WTC11 (cell line): Measurements from ENCODE around the gene NARS2. TPM values are rescaled to one million over a fixed set of nuclear protein-coding genes. Genes with fewer than 3 reads are reported as not detected.
A peak's percentile ranks its signal among the peaks of the same experiment; 100 is the strongest.
"Not testable (repeated sequence)": the region's sequence is repeated elsewhere in the genome, so short reads cannot be mapped to it uniquely, and the experiment has no call there.

Experiments
- ATAC-seq: fragments of 200-7000 bp; cut with Tn5 transposase; 2 replicates; pipeline ENCODE4 v1.10.0; 2021; ENCODE audit warnings: mild to moderate bottlenecking, moderate library complexity
- CTCF ChIA-PET: fragments of 300-600 bp; sonication (Branson Sonifier 250); formaldehyde crosslinking; loops from one replicate; lab custom pipeline; 2021; ENCODE audit warnings: antibody characterized with exemption; lab: Charles Lee
- POLR2A ChIA-PET: fragments of 350-600 bp; sonication (Branson Sonifier 250); formaldehyde crosslinking; loops from one replicate; lab custom pipeline; 2021; ENCODE audit warnings: antibody characterized with exemption; lab: Charles Lee
- DNase-seq: peaks from one replicate; pipeline ENCODE4 v3.0.0; 2021; ENCODE audit warnings: low spot score
- H3K27ac Mint-ChIP-seq: 2 replicates; pipeline ENCODE4 v1.8.0; 2021; ENCODE audit warnings: mixed read lengths
- H3K27me3 Mint-ChIP-seq: 2 replicates; pipeline ENCODE4 v1.8.0; 2021; ENCODE audit warnings: low read depth, mild to moderate bottlenecking, moderate library complexity, mixed read lengths
- H3K36me3 Mint-ChIP-seq: 2 replicates; pipeline ENCODE4 v1.8.0; 2021; ENCODE audit warnings: mixed read lengths
- H3K4me1 Mint-ChIP-seq: 2 replicates; pipeline ENCODE4 v1.8.0; 2022; ENCODE audit warnings: mixed read lengths
- H3K4me3 Mint-ChIP-seq: 2 replicates; pipeline ENCODE4 v1.8.0; 2021; ENCODE audit warnings: mild to moderate bottlenecking, moderate library complexity, mixed read lengths
- H3K9me3 Mint-ChIP-seq: 2 replicates; pipeline ENCODE4 v1.8.0; 2021; ENCODE audit warnings: mixed read lengths
- ETV6 ChIP-seq: sonication (generic); formaldehyde crosslinking; IDR thresholded peaks from 2 replicates; pipeline ENCODE4 v1.8.1; 2022; ENCODE audit warnings: mild to moderate bottlenecking, missing genetic modification reagents
- GABPB1 ChIP-seq: sonication (generic); formaldehyde crosslinking; IDR thresholded peaks from 2 replicates; pipeline ENCODE4 v1.8.1; 2023; ENCODE audit warnings: mild to moderate bottlenecking, missing genetic modification reagents
- JUN ChIP-seq: sonication (generic); formaldehyde crosslinking; IDR thresholded peaks from 2 replicates; pipeline ENCODE4 v1.8.0; 2023; ENCODE audit warnings: mild to moderate bottlenecking, missing genetic modification reagents
- MYBL2 ChIP-seq: sonication (generic); formaldehyde crosslinking; IDR thresholded peaks from 2 replicates; pipeline ENCODE4 v1.8.1; 2023; ENCODE audit warnings: mild to moderate bottlenecking, moderate library complexity, missing genetic modification reagents
- NFYB ChIP-seq: sonication (generic); formaldehyde crosslinking; conservative IDR thresholded peaks from 2 replicates; pipeline ENCODE4 v1.8.0; 2022; ENCODE audit warnings: low read depth, missing genetic modification reagents
- NR3C1 ChIP-seq: sonication (generic); formaldehyde crosslinking; conservative IDR thresholded peaks from 2 replicates; pipeline ENCODE4 v1.8.1; 2023; ENCODE audit warnings: low read depth, mild to moderate bottlenecking, missing genetic modification reagents
- RELA ChIP-seq: sonication (generic); formaldehyde crosslinking; IDR thresholded peaks from 2 replicates; pipeline ENCODE4 v1.8.1; 2022; ENCODE audit warnings: missing genetic modification reagents, mild to moderate bottlenecking, borderline replicate concordance
- SOX15 ChIP-seq: fragments of 250-450 bp; sonication (Bioruptor Pico); IDR thresholded peaks from 2 replicates; pipeline ENCODE4 v1.9.0; 2021; ENCODE audit warnings: mild to moderate bottlenecking
- TEAD4 ChIP-seq: sonication (generic); formaldehyde crosslinking; IDR thresholded peaks from 2 replicates; pipeline ENCODE4 v1.8.0; 2022; ENCODE audit warnings: mild to moderate bottlenecking, missing genetic modification reagents
- TP53 ChIP-seq: sonication (generic); formaldehyde crosslinking; IDR thresholded peaks from 2 replicates; pipeline ENCODE4 v1.8.1; 2023; ENCODE audit warnings: mild to moderate bottlenecking, missing genetic modification reagents
- ZBTB21 ChIP-seq: sonication (generic); formaldehyde crosslinking; IDR thresholded peaks from 2 replicates; pipeline ENCODE4 v1.8.1; 2023; ENCODE audit warnings: mild to moderate bottlenecking, missing genetic modification reagents, borderline replicate concordance
- ZNF138 ChIP-seq: sonication (generic); formaldehyde crosslinking; conservative IDR thresholded peaks from 2 replicates; pipeline ENCODE4 v1.8.1; 2022; ENCODE audit warnings: mild to moderate bottlenecking, moderate library complexity, missing genetic modification reagents
- ZNF317 ChIP-seq: sonication (generic); formaldehyde crosslinking; IDR thresholded peaks from 2 replicates; pipeline ENCODE4 v1.8.1; 2023; ENCODE audit warnings: low read depth, mild to moderate bottlenecking, moderate library complexity, missing genetic modification reagents, borderline replicate concordance
- ZNF671 ChIP-seq: fragments of 250-450 bp; sonication (Bioruptor Pico); IDR thresholded peaks from 2 replicates; pipeline ENCODE4 v1.8.0; 2021; ENCODE audit warnings: mild to moderate bottlenecking
- total RNA-seq: library from RNA; stranded (reverse); gene quantifications from 3 replicates; pipeline ENCODE4 v1.2.3, GENCODE V29; 2021
- TF ChIP-seq, protein P1 (sequence below): fragments of 250-450 bp; sonication (Bioruptor Pico); IDR thresholded peaks from 2 replicates; pipeline ENCODE4 v1.9.0; 2021; ENCODE audit warnings: mild to moderate bottlenecking
- TF ChIP-seq, protein P2 (sequence below): sonication (generic); formaldehyde crosslinking; IDR thresholded peaks from 2 replicates; pipeline ENCODE4 v1.8.1; 2023; ENCODE audit warnings: mild to moderate bottlenecking, missing genetic modification reagents, moderate library complexity
- TF ChIP-seq, protein P3 (sequence below): sonication (generic); formaldehyde crosslinking; IDR thresholded peaks from 2 replicates; pipeline ENCODE4 v1.8.0; 2022; ENCODE audit warnings: mild to moderate bottlenecking, missing genetic modification reagents
- TF ChIP-seq, protein P4 (sequence below): fragments of 250-450 bp; sonication (Bioruptor Pico); conservative IDR thresholded peaks from 2 replicates; pipeline ENCODE4 v1.9.0; 2021; ENCODE audit warnings: mild to moderate bottlenecking
- TF ChIP-seq, protein P5 (sequence below): sonication (generic); formaldehyde crosslinking; IDR thresholded peaks from 2 replicates; pipeline ENCODE4 v1.8.1; 2022; ENCODE audit warnings: mild to moderate bottlenecking, missing genetic modification reagents, moderate library complexity, borderline replicate concordance

The NARS2 gene
- total RNA-seq, 1 experiment from 2014 or later: 36.4 TPM

DNA sequence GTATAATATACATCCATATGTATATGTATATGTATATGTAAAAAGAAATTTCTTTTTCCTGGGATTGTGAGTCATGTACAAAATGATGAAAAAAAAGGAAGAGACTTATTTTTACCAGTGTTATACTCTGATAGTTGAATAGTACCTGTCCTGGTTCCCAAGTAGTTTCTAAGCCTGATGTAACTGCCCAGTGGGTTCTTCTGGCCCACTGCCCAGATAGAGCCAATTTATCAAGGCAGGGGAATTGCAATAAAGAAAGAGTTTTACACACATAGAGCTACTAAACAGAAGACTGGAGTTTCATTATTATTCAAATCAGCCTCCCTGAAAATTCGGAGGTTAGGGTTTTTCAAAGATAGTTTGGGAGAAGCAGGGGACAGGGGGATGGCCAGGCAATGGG is 29.1 kb upstream of the NARS2 start (continued):
- TF ChIP-seq NFYB (CRISPR knock-in tag): no peak
- TF ChIP-seq TEAD4: no peak
- no peak for TF ChIP-seq MYBL2 (CRISPR knock-in tag)
- no peak for TF ChIP-seq TP53 (CRISPR knock-in tag)
- no peak for TF ChIP-seq ZBTB21 (CRISPR knock-in tag)
- TF ChIP-seq JUN (CRISPR knock-in tag): no peak

DNA sequence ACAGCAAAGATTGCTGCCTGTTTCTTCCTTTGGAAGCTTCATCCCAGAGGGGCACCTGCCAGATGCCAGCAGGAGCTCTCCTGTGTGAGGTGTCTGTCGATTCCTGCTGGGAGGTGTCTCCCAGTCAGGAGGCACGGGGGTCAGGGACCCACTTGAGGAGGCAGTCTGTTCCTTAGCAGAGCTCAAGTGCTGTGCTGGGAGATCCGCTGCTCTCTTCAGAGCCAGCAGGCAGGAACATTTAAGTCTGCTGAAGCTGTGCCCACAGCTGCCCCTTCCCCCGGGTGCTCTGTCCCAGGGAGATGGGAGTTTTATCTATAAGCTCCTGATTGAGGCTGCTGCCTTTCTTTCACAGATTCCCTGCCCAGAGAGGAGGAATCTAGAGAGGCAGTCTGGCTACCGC is 28.1 kb upstream of the NARS2 start:
- CTCF ChIA-PET, DNase-seq, H3K36me3 Mint-ChIP-seq, H3K4me3 Mint-ChIP-seq, H3K27ac Mint-ChIP-seq, H3K4me1 Mint-ChIP-seq, ATAC-seq, POLR2A ChIA-PET: not testable (repeated sequence)
- peaks cover 17% of the 10 kb centered on the region for H3K9me3 Mint-ChIP-seq
- H3K27me3 Mint-ChIP-seq: peaks cover 25% of the 10 kb centered on the region

DNA sequence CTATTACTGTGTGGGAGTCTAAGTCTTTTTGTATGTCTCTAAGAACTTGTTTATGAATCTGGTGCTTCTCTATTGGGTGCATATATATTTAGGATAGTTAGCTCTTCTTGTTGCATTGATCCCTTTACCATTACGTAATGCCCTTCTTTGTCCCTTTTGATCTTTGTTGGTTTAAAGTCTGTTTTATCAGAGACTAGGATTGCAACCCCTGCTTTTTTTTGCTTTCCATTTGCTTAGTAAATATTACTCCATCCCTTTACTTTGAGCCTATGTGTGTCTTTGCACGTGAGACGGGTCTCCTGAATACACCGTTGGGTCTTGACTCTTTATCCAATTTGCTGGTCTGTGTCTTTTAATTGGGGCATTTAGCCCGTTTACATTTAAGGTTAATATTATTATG is 26.4 kb upstream of the NARS2 start:
- ATAC-seq, H3K27ac Mint-ChIP-seq, H3K36me3 Mint-ChIP-seq, DNase-seq, H3K4me3 Mint-ChIP-seq, POLR2A ChIA-PET, CTCF ChIA-PET: not testable (repeated sequence)
- Mint-ChIP-seq H3K4me1 (peaks cover 16% of the 10 kb centered on the region), H3K27me3 (peaks cover 25% of the 10 kb centered on the region), H3K9me3 (peaks cover 17% of the 10 kb centered on the region)
- TF ChIP-seq GABPB1 (CRISPR knock-in tag): peak; percentile 82

DNA sequence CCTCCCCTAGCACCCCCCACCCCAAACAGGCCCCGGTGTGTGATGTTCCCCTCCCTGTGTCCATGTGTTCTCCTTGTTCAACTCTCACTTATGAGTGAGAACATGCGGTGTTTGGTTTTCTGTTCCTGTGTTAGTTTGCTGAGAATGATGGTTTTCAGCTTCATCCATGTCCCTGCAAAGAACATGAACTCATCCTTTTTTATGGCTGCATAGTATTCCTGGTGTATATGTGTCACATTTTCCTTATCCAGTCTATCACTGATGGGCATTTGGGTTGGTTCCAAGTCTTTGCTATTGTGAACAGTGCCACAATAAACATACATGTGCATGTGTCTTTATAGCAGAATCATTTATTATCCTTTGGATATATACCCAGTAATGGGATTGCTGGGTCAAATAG is 22.9 kb upstream of the NARS2 start:
- POLR2A ChIA-PET, DNase-seq, H3K9me3 Mint-ChIP-seq, CTCF ChIA-PET, H3K36me3 Mint-ChIP-seq, ATAC-seq, H3K27ac Mint-ChIP-seq, H3K4me3 Mint-ChIP-seq: not testable (repeated sequence)
- H3K27me3 Mint-ChIP-seq: peaks cover 23% of the 10 kb centered on the region
- H3K4me1 Mint-ChIP-seq: peaks cover 30% of the 10 kb centered on the region

DNA sequence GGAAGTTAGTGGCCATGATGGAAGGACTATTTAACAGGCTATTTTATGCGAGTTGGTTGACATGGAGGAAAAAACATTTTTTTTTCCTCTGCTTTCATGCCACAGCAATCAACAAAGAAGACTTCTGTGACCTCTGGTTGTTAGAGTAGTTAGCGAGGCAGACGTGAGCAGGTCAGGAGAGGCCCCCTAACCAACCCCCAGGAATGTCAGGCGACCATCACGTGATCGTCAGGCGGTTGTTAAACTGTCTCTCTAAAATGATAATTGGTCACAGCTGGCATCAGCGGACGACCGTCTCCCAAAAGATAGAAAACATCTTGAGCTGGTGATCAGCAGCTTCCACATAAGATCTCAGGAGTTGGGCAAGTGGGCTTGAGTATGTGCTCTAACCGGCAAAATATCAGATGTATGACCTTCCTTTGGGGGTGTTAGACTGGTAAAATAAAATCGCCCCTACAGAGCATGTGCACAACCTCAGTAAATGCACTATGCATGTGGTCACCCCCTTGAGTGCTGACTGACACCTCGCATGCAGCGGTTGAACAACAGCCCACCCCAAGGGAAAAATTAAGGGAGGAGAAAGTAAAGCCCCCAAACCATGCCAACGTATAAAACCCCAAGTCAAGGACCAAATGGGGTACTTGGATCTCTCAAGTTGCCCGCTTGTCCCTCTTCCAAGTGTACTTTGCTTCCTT is 20.9 kb upstream of the NARS2 start:
- ChIA-PET CTCF (interaction anchor here (1.4 to 1.5 kb wide), 2 partner anchors 9 to 120 kb away, joined by 4 to 6 read pairs; no protein-coding TSS in a partner anchor), POLR2A (no interaction called here)
- DNase-seq (no peak), ATAC-seq (peak; percentile 43)
- Mint-ChIP-seq H3K4me3 (no peak overlapping the region), H3K27me3 (peaks cover 4% of the 10 kb centered on the region), H3K9me3 (no peaks in the 10 kb centered on the region), H3K36me3 (no peaks in the 10 kb centered on the region), H3K27ac (no peak overlapping the region), H3K4me1 (peaks cover 30% of the 10 kb centered on the region)
- TF ChIP-seq ZNF671 (CRISPR knock-in tag) (no peak), SOX15 (CRISPR knock-in tag) (no peak), ZNF317 (CRISPR knock-in tag) (no peak), ZNF138 (no peak), GABPB1 (CRISPR knock-in tag) (no peak), NR3C1 (no peak), ETV6 (no peak), RELA (CRISPR knock-in tag) (no peak)
- TF ChIP-seq, protein P1, sequence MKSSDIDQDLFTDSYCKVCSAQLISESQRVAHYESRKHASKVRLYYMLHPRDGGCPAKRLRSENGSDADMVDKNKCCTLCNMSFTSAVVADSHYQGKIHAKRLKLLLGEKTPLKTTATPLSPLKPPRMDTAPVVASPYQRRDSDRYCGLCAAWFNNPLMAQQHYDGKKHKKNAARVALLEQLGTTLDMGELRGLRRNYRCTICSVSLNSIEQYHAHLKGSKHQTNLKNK (CRISPR knock-in tag): no peak
- TF ChIP-seq, protein P2, sequence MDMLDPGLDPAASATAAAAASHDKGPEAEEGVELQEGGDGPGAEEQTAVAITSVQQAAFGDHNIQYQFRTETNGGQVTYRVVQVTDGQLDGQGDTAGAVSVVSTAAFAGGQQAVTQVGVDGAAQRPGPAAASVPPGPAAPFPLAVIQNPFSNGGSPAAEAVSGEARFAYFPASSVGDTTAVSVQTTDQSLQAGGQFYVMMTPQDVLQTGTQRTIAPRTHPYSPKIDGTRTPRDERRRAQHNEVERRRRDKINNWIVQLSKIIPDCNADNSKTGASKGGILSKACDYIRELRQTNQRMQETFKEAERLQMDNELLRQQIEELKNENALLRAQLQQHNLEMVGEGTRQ (CRISPR knock-in tag): peak; percentile 43; the same call in 1 of the 2 replicates
- TF ChIP-seq, protein P3, sequence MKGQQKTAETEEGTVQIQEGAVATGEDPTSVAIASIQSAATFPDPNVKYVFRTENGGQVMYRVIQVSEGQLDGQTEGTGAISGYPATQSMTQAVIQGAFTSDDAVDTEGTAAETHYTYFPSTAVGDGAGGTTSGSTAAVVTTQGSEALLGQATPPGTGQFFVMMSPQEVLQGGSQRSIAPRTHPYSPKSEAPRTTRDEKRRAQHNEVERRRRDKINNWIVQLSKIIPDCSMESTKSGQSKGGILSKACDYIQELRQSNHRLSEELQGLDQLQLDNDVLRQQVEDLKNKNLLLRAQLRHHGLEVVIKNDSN (CRISPR knock-in tag): 0 out of 2 replicates have a peak, but pooled peaks have one; percentile 50
- TF ChIP-seq, protein P4, sequence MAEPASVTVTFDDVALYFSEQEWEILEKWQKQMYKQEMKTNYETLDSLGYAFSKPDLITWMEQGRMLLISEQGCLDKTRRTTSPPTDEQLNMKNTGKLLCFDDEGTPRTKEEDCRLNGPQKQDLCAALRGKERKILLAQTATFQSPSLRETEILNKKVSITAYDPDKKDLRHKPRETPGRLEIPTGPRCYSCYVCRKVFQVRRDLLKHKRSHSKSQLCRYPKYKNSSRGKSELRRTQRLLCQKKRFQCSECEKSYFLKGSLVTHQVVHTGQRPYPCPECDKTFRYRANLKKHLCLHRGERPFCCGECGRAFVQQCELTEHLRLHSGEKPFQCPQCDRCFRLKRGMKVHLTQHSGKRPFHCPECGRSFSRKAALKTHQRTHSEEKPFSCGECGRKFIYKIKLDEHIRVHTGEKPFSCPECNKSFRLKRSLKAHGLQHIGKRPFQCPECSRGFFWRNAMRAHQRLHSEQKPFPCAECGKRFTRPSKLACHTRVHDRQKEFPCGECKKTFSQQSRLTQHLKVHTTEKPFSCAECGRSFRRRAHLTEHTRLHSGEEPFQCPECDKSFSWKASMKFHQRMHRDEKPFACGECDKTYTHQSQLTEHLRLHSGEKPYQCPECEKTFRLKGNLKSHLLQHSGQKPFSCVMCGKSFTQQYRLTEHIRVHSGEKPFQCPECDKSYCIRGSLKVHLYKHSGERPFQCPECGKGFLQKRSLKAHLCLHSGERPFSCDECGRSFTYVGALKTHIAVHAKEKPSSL (CRISPR knock-in tag): no peak
- TF ChIP-seq, protein P5, sequence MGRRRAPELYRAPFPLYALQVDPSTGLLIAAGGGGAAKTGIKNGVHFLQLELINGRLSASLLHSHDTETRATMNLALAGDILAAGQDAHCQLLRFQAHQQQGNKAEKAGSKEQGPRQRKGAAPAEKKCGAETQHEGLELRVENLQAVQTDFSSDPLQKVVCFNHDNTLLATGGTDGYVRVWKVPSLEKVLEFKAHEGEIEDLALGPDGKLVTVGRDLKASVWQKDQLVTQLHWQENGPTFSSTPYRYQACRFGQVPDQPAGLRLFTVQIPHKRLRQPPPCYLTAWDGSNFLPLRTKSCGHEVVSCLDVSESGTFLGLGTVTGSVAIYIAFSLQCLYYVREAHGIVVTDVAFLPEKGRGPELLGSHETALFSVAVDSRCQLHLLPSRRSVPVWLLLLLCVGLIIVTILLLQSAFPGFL: no peak
